GM12875 (cell line): ENCODE data around the gene GRIK5.

Source experiments
- H3K4me3 ChIP-seq: one replicate; pipeline ENCODE4 v1.5.1; 2011; ENCODE audit warnings: low read depth, low read length, control low read depth
- TF ChIP-seq, protein P1 (sequence below): IDR thresholded peaks from 2 replicates; pipeline ENCODE4 v1.5.1; 2011; ENCODE audit warnings: low read depth, mild to moderate bottlenecking, control low read depth, inconsistent platforms, low read length, moderate library complexity, borderline replicate concordance; ENCODE audit not compliant: insufficient read depth

Gene GRIK5

DNA sequence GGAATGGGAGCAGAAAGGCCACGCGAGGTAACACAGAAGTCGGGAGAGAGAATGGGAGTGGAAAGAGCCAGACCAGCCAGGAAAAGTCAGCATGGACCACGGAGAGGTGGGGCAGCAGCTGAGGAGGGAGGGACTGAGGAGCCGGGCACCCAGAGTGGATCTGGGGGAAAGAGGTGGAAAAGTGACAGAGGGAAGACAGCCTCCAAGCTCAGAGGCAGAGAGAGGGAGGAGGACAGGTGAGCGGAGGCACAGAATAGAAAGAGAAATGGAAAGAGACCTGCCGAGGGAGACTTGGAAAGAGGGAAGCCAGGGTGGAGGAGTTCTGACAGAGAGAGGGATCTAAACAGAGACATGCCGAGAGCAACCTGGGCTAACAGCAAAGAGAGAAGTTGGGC, 1.6 kb downstream of the GRIK5 start:
- TF ChIP-seq, protein P1, sequence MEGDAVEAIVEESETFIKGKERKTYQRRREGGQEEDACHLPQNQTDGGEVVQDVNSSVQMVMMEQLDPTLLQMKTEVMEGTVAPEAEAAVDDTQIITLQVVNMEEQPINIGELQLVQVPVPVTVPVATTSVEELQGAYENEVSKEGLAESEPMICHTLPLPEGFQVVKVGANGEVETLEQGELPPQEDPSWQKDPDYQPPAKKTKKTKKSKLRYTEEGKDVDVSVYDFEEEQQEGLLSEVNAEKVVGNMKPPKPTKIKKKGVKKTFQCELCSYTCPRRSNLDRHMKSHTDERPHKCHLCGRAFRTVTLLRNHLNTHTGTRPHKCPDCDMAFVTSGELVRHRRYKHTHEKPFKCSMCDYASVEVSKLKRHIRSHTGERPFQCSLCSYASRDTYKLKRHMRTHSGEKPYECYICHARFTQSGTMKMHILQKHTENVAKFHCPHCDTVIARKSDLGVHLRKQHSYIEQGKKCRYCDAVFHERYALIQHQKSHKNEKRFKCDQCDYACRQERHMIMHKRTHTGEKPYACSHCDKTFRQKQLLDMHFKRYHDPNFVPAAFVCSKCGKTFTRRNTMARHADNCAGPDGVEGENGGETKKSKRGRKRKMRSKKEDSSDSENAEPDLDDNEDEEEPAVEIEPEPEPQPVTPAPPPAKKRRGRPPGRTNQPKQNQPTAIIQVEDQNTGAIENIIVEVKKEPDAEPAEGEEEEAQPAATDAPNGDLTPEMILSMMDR: no peak
- no peak overlapping the region for H3K4me3 ChIP-seq

DNA sequence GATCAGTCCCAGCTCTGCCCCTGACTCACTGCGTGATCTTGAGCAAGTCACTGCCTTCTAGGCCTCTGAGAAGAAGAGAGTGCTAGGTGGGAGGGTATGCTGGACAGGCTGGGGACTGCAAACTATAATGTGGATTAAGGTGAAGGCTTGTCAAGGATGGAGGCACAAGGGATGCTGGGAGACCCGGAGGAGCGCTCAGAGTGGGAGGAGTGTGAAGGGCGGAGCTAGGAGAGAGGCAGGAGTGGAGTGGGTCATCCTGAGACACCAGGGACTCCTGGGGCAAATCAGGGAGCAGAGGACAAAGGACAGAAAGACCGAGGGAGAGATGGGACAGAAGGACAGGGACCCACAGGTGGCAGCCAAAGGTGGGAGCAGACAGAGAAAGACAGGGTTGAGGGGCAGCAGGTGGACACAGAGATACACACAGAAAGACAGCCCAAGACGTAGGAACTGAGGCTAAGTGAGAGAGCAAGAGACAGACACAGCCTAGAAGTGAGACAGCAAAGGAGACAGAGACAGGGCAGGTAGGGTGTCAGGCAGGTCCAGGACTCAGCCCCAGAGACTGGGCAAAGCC, 2.6 kb downstream of the GRIK5 start:
- H3K4me3 ChIP-seq: no peak overlapping the region
- TF ChIP-seq, protein P1: no peak

DNA sequence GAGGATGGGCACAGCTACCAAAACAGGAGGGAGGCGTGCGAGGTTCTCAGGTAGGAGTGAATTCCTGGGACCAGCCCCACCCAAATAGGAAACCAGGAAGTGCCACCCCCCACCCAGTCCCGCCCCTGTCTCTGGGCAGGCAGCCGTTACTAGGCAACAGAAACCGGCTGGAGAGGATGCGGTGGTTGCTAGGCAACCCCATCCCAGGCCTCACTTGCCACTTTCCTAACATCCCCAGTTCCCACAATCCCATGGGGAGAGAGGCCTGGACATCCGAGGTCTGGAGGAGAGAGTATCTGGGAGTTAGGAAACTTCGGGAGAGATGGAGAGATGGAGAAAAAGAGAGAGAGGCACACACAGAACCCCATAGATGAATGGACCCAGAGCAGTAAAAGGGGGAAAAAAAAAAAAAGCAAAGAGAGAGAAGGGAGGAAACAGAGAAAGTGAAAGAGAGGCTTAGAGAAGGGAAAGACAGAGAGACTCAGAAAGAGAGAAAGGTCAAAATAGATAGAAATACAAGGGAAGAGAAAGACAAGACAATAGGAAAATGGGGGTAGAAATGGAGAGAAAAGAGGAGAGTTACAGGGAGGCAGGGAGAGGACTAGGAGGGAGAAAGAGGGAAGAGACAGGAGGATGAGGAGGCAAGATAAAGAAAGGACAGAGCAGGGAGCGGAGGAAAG, 3.8 kb downstream of the GRIK5 start:
- TF ChIP-seq, protein P1: no peak
- no peak overlapping the region for H3K4me3 ChIP-seq

DNA sequence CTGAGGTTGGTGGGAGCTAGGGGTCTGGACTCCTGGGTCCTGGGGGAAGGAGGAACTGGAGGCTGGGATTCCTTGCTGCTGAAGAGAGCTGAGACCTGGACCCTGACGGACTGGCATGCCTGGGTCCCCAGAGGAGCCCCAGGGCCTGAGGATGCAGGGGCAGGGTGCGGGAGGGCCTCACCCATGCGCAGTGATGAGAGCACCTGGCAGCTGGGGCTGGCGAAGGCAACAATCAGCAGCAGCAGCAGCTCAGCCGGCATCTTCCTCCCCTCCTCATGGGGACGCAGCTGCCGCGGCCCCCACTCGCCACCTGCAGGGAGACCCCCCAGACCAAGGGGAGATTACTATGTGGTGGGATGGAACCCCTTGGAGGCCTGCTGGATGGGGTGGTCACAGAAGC, 4.5 kb downstream of the GRIK5 start:
- no peak overlapping the region for H3K4me3 ChIP-seq
- TF ChIP-seq, protein P1: no peak

DNA sequence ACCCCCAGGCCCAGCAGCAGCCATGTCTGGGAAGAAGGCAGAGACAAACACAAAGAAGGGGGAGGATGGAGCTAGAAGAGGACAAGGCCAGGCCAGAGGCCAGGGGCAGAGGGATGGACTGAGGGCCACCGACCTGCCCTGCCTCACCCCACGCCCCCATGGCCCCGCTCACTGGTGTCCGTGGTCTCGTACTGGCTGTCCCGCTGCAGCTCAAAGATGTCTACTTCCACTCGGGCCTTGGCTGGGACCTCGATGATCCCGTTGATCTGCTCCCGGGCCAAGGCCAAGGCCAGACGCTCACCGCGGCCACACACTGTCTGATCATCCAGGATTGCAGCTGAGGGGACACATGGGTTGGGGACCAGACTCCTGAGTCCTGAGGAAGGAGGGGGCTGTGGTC, 5.0 kb downstream of the GRIK5 start:
- TF ChIP-seq, protein P1: no peak

DNA sequence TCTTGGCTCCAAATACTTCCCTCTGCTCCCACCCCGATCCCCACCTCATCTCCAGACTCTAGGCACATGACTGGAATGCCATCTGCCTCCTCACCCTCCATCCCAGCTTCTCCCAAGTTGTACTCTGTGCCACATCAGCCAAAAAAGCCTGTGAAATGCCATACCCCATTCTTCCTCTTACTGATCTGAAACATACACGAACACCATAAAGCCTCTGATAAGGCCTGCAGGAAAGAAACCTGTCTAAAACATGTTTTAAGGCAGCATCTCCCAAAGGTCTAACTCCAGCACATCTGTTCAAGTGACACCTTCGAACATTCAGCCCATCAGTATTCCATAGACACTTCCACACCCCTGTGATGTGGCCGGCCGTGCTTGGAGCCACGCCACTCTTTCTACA, 5.6 kb downstream of the GRIK5 start:
- TF ChIP-seq, protein P1: no peak
- no peak overlapping the region for H3K4me3 ChIP-seq

More for the DNA sequence above, 5.0 kb downstream of the GRIK5 start:
- no peak overlapping the region for H3K4me3 ChIP-seq

DNA sequence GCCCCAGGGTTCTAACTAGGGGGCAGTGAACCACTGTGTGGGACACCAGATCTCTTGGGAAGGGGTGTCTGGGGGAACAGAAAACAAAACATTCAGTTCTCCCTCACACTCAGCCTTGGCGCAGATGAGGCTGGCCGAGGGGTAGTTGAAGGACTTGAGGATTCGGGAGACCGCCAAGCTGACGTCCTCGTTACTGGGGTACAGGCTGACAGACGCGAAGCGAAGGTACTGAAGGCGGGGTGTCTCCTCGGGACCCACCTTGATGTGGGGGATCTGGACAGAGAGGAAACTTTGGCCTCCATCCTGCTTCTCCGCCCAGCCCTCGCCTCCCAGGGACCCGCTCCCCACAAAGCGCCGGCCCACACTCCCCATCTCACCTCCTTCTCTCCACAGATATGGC, 7.6 kb downstream of the GRIK5 start:
- no peak overlapping the region for H3K4me3 ChIP-seq
- TF ChIP-seq, protein P1: no peak
